Ascending aorta (tissue), 2 donors: ENCODE data around the gene SCG5. TPM values are rescaled to one million over a fixed set of nuclear protein-coding genes. Genes with fewer than 3 reads are reported as not detected.
"Not testable (repeated sequence)": the region's sequence is repeated elsewhere in the genome, so short reads cannot be mapped to it uniquely, and the experiment has no call there.

ENCODE experiments used
- DNase-seq, 2 donors: peaks; one replicate each; pipeline ENCODE4 v3.0.0-alpha.2; 2019; ENCODE audit warnings: low spot score in 2 of 2
- H3K27ac ChIP-seq, 2 donors: fragments of 200-600 bp; sonication (generic); one replicate each; pipeline ENCODE4 v1.5.1; 2016 to 2017; ENCODE audit warnings: mild to moderate bottlenecking in 1 of 2
- H3K27me3 ChIP-seq: fragments of 200-600 bp; sonication (generic); one replicate; pipeline ENCODE4 v1.5.1; 2017
- H3K36me3 ChIP-seq, 2 donors: fragments of 200-600 bp; sonication (generic); one replicate each; pipeline ENCODE4 v1.5.1; 2016
- H3K4me1 ChIP-seq, 2 donors: fragments of 200-600 bp; sonication (generic); one replicate each; pipeline ENCODE4 v1.5.1; 2016 to 2017; ENCODE audit warnings: mild to moderate bottlenecking in 1 of 2
- H3K4me3 ChIP-seq, 2 donors: fragments of 200-600 bp; sonication (generic); one replicate each; pipeline ENCODE4 v1.5.1; 2016 to 2017; ENCODE audit warnings: mild to moderate bottlenecking in 1 of 2
- H3K9me3 ChIP-seq, 2 donors: fragments of 200-600 bp; sonication (generic); one replicate each; pipeline ENCODE4 v1.5.1; 2016
- intact Hi-C: fragments of 100-400 bp; cut with DNase I; formaldehyde crosslinking; loops from one replicate; pipeline ENCODE4 v1.15.1; 2023
- total RNA-seq: library from RNA; depleted of rRNA; stranded (reverse); fragments of >200 nt; gene quantifications from one replicate; pipeline ENCODE4 v1.1.0, GENCODE V29; 2016
- TF ChIP-seq, protein P1 (sequence below), 3 experiments: fragments of 200-600 bp in 2 of 3; fragments of 450-650 bp in 1 of 3; sonication (generic) in 2 of 3; IDR thresholded peaks; one replicate each; pipeline ENCODE4 v1.5.1; 2016 to 2019; ENCODE audit warnings: antibody characterized with exemption in 3 of 3, mild to moderate bottlenecking in 1 of 3, moderate library complexity in 1 of 3

Gene SCG5, protein sequence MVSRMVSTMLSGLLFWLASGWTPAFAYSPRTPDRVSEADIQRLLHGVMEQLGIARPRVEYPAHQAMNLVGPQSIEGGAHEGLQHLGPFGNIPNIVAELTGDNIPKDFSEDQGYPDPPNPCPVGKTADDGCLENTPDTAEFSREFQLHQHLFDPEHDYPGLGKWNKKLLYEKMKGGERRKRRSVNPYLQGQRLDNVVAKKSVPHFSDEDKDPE
- not detected for total RNA-seq

DNA sequence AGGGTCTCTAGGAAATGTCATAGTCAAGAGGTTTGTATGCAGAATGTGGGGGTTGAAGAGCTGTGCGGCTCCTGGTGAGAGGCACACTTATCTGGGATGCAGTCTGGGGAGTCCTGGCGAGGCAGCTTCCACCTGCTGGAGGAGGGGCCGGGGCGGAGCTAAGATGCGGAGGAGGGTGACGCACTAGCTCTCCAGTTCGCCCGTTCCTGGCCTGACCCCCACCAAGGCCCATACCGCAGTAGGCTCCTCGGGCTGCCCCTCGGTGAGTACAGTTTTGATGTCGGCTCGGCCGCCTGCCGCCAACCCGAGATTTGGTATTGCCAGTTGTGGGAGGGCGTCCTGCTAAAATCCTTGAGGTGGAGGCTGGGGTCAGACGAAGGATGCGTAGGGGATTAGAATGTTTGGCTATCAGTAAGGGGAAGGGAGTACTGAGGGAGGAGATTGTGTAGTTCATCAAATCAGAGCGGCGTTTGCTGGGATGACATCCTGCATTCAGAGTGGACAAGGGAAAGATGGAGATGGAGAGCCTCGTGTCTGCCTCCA is at the start of gene SCG5:
Gene SCG5, plus strand, starts transcription at position 194 of the 543 bp plus-strand sequence. CDS start 1,883 bp downstream, outside the sequence.
- Histone ChIP-seq H3K27ac (no peak within 1 kb of the TSS), H3K36me3 (no peaks in the 10 kb centered on the region), H3K4me3 (peak within 1 kb of the TSS in 1 of 2 donors; percentile 48), H3K4me1 (no peaks in the 10 kb centered on the region), H3K9me3 (no peaks in the 10 kb centered on the region), H3K27me3 (no peaks in the 10 kb centered on the region)
- DNase-seq = no peak
- intact Hi-C loops = no loop called here
- TF ChIP-seq, protein P1, sequence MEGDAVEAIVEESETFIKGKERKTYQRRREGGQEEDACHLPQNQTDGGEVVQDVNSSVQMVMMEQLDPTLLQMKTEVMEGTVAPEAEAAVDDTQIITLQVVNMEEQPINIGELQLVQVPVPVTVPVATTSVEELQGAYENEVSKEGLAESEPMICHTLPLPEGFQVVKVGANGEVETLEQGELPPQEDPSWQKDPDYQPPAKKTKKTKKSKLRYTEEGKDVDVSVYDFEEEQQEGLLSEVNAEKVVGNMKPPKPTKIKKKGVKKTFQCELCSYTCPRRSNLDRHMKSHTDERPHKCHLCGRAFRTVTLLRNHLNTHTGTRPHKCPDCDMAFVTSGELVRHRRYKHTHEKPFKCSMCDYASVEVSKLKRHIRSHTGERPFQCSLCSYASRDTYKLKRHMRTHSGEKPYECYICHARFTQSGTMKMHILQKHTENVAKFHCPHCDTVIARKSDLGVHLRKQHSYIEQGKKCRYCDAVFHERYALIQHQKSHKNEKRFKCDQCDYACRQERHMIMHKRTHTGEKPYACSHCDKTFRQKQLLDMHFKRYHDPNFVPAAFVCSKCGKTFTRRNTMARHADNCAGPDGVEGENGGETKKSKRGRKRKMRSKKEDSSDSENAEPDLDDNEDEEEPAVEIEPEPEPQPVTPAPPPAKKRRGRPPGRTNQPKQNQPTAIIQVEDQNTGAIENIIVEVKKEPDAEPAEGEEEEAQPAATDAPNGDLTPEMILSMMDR (IDR thresholded peaks at IDR 0.05) = no peak

DNA sequence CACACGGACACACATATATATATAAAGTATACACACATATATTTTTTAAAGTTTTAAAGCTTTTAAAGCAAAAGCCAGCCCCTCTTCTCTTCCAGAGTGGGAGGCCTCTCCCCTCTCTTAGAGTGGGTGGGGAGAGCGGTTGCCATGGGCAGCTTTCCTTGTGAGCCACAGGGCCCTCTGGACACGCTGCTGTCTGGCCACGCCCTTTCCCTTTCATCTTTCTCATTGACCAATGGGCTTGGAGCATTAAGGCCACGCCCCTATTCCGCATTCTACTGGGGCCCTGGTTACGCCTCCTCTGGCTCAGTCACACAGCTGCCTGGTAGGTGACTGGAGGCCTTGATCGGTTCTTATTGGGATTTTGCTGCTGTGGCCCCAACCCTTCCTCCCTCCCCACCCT is 48.4 kb upstream of the SCG5 start, which contains the start of gene GOLGA8N:
Gene GOLGA8N, plus strand, starts transcription at position 306 of the 400 bp plus-strand sequence.
- H3K27me3 ChIP-seq, H3K4me1 ChIP-seq, H3K4me3 ChIP-seq, intact Hi-C loops, H3K9me3 ChIP-seq, H3K36me3 ChIP-seq, DNase-seq, H3K27ac ChIP-seq: not testable (repeated sequence)

DNA sequence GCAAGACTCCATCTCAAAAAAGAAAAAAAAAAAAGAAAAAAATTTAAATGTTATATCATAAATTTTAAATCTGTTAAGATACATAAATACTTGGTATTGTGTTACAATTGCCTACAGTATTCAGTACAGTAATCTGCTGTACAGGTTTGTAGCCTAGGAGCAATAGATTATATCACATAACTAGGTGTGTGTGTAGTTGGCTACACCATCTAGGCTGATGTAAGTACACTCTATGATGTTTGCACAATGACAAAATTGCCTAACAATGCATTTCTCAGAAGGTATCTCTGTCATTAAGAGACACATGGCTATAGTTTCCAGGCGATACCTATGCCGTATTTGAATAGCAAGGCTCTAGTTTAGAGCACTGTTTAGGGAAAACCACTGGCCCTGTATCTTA is 32.0 kb upstream of the SCG5 start:
- intact Hi-C loops, H3K27me3 ChIP-seq, H3K4me1 ChIP-seq, H3K36me3 ChIP-seq, H3K4me3 ChIP-seq, DNase-seq, H3K27ac ChIP-seq, H3K9me3 ChIP-seq: not testable (repeated sequence)

DNA sequence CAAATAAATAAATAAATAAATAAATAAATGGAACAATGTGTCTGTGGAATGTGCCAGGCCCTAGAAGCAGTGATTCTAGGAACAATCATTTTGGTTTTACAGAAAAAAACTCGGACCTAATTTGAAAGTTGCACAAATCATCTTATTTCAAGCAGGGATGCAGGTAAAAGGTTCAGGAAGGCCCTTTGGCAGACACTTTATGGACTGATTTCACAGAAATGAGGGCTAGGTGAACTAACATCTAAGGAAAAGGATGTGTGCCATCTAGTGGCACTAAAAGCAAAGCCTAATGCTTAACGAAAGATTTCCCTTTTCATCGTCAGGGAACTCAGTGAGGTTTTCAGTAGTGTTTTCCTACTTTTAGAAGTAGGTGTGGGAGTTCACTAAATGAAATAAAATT is 30.8 kb upstream of the SCG5 start:
- H3K27ac ChIP-seq, intact Hi-C loops, H3K4me3 ChIP-seq, DNase-seq, H3K36me3 ChIP-seq, H3K9me3 ChIP-seq, H3K4me1 ChIP-seq, H3K27me3 ChIP-seq: not testable (repeated sequence)
- TF ChIP-seq, protein P1 (IDR thresholded peaks at IDR 0.05) = peak in 2 of 3 experiments; percentile 23 to 41

DNA sequence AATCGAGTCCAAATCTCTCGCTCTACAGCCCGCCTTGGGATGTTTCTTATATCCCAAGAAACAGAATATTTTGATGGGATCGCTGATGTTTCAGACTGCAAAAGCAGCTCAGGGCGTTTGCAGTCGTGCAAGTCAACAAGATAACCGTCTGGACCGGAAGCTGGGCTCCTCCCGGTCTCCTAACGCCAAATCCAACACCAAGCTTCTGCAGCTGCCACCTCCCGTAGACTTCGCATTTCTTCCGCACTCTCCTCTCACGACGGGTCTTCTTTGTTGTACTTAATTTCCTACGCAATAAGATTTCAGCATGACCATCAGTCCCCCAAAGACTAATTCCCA is 26.8 kb upstream of the SCG5 start:
- H3K9me3 ChIP-seq, H3K36me3 ChIP-seq, H3K4me1 ChIP-seq, H3K27me3 ChIP-seq, intact Hi-C loops, DNase-seq: not testable (repeated sequence)
- H3K27ac ChIP-seq = peak overlapping the region; percentile 69 to 76
- H3K4me3 ChIP-seq = peak overlapping the region; percentile 52 to 72

DNA sequence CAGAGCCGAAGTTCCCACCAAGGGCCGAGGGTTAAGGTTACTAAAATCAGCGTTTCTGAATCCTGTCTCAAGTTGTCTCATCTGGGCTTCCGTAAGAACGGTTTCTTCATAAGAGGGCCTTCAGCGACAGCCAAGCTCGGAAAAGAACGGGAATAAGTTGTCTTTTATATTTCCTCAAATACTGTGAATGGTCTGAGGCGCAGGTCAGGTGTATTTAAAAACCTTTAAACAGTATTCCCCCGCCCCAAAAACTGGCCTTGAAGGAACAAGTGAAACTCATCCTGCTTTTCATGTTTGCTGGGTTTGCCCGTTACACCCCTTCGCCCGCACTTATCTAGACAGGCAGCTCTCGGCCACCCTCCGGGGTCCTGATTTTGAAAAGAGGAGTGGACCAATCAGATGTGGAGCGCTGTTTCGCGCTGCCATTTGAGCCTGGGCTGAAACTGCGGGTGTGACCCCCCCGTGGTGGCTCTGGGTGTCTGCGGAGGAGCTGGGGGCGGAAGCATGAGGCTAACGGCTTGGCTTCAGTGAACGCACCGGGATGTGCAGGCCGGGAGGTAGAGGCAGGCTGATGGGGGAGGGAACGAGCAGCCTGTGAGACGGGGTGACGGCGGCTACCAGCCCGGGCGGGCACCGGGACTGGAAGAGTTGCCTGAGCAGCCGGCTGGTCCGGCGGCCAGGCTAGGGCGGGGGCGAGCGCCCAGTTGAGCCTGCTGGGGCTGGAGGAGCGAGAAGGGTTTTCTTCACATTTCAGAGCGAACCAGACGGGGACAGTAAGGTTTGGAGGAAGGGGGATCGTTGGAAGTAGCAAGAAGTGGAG is 26.2 kb upstream of the SCG5 start, which contains the start of gene ARHGAP11A:
Gene ARHGAP11A, plus strand, starts transcription at position 454 of the 820 bp plus-strand sequence. CDS start 708 bp downstream, outside the sequence.
- intact Hi-C loops, H3K36me3 ChIP-seq, H3K4me1 ChIP-seq, H3K9me3 ChIP-seq, H3K27me3 ChIP-seq: not testable (repeated sequence)
- Histone ChIP-seq H3K4me3 (peak within 1 kb of the TSS; percentile 52 to 72), H3K27ac (peak within 1 kb of the TSS; percentile 69 to 76)
- DNase-seq = peak; percentile 37 to 86

DNA sequence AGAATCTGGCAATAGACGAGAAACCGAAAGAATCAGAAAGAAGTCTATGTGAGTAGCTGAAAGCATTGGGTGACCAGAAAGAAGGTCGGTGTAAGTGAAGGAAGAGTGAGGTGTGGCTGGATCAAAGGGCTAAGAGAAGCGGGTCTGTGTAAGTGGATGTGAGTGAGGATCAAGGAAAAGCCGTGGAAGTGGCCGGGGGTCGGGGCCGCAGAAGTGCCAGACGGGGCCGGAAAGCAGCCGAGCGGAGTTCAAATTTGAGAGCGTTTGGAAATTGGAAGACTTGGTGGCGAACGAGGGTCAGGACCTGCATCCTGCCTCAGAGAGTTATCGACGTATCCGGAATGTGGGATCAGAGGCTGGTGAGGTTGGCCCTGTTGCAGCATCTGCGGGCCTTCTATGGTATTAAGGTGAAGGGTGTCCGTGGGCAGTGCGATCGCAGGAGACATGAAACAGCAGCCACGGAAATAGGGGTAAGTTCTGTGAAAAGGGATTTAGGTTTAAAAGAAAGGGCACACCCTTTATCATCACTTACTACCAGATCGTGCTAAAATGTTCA is 25.6 kb upstream of the SCG5 start:
- H3K4me1 ChIP-seq, DNase-seq, intact Hi-C loops, H3K9me3 ChIP-seq, H3K27ac ChIP-seq, H3K27me3 ChIP-seq, H3K36me3 ChIP-seq: not testable (repeated sequence)
- peak overlapping the region; percentile 52 to 72 for H3K4me3 ChIP-seq

DNA sequence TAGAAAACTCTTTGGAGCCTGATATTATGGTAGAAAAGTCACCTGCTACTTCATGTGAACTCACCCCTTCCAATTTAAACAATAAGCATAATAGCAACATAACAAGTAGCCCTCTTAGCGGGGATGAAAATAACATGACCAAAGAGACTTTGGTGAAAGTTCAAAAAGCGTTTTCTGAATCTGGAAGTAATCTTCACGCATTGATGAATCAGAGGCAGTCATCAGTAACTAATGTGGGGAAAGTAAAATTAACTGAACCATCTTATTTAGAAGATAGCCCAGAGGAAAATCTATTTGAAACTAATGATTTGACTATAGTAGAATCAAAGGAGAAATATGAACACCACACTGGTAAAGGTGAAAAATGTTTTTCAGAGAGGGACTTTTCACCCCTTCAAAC is 5.1 kb upstream of the SCG5 start:
- Histone ChIP-seq H3K9me3 (no peaks in the 10 kb centered on the region), H3K4me1 (no peaks in the 10 kb centered on the region), H3K27me3 (no peaks in the 10 kb centered on the region), H3K27ac (no peak overlapping the region), H3K4me3 (no peak overlapping the region), H3K36me3 (no peaks in the 10 kb centered on the region)
- TF ChIP-seq, protein P1 (IDR thresholded peaks at IDR 0.05) = no peak
- intact Hi-C loops = no loop called here
- no peak for DNase-seq
